HG03103 (cell line): Measurements from ENCODE around the gene DCP2.

Experiments used
- ATAC-seq: cut with Tn5 transposase; IDR thresholded peaks from one replicate; pipeline ENCODE4 v1.9.1; 2021; ENCODE audit warnings: low read depth; ENCODE audit not compliant: unreplicated experiment

The DCP2 gene

DNA sequence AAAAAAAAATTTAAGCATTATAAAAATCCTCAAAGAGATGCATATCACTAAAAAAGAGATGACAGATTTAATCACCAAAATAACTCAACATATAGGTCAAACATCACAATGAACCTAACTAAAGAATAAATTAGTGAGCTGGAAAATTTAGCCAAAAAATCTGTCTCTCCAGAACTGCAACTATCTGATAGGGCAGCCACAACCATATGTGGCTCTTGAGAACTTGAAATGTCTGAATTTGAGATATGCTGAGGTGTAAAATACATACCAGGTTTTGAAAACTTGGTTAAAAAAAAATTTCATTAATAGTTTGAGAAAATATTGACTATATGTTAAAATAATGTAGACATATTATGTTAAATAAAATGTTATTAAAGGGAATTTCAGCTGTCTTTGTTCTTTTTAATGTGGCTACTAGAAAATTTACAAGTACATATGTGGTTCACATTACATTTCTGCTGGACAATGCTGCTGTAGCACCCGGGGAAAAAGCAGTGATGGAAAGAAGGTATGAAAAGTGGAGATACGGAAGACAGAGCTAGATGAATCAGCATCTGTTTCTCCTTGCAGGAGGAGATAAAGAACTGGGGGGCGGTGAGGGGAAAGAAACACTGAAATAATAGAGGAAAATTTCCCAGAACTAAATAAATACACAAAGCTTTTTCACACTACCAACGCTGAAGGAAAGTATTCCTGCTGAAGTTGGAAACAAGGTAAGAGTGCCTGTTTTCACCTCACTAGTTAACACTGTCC lies 66.1 kb downstream of the DCP2 start:
- no peak for ATAC-seq

DNA sequence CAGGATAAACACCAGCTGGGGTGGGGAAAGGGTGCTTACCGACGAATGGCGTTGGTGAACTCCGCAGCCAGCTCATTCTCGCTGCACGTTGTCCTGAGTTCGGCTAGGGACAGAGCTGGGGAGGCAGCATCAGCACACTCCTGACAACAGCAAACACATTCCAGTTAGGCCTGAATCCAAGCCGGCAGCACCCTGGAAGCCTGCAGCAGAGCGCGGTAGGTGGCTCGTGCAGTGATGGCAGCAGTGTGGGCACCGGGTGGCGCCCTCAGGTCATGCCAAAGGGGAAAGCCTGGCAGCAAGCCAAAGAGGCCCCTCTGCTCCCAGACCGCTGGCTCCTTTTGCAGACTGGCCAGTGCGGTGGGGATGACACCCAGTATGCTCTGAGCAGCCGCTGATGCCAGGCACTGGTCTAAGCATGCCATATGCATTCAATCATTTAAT lies 66.9 kb downstream of the DCP2 start:
- no peak for ATAC-seq

DNA sequence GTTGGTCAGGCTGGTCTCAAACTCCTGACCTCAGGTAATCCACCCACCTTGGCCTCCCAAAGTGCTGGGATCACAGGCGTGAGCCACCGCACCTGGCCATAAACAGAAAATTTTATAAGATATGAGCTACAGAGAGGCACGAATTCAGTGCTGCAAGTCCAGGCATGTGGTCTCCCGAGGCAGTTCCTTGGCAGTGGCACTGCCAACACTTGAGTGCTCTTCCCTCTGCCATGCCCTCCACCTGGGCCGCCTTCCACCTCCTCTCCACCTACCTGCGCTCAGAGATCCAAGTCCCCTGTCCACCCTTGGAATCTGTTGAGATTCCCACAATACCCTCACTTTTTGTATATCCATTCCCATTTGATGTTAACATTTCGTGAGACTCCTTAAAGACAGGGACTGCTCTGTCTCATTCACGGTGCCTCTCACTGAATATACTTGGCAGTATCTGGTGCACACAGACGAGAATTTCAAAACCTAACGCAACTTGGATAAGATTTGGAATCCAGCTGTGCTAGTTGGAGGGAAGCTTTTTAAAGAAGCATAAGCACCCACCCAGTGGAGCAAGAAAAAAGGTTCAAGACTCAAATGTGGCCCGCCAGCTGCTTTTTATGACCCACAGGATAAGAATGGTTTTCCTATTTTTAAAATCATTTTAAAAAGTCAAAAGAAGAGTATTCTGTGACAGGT lies 68.3 kb downstream of the DCP2 start:
- ATAC-seq, result no peak

DNA sequence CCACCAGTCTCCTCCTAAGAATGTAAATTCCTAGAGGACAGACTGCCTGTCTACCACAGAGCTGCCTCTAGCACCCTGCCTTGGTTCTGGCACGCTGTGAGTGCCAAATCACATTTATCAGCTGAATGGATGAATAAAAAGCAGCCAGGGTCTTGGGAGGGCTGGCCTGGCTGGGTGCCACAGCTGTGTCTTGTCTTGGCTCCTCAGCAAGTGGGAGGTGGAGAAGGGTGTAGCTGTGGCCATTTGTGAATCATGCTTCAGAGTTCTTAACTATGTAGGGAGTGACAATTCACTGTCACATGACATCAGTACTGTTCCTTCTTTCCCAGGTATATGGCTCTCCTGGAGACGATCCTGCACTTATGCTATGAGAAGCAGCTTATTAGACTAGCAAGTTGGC lies 70.6 kb downstream of the DCP2 start:
- no peak for ATAC-seq

DNA sequence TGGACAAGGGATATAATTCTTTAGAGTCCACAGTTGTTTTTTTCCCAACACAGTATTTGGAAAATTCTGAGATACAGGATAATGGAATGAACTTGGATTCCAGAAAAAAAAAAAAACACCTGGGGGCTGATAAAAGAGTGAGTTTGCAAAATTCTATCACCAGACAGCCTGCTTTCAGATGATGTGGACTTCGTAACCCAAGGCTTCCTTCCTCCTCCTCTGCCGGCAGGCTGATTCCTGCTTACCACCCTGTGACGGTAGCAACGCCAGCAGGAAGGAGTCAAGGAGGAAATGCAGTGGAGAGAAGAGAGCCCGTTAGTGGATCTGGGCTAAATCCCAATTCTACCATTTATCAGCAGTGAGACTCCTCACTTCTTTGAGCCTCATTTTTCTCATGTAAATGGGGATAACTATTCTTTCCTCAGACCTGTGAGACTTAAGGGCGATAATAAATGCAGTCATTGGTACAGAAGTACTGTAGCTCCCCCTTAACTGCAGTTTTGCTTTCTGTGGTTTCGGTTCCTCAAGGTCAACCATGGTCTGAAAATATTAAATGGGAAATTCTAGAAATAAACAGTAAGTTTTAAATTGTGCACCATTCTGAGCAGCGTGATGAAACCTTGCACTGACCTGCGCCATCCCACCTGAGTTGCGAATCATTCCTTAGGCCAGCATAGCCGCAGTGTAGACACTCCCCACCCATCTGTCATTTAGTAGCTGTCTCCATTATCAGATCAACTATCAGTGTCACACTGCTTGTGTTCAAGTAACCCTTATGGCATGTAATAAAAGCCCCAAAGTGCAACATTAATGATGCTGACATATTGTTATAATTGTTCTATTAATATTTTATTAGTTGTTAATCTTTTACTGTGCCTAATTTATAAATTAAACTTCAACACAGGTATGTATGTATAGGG lies 71.4 kb downstream of the DCP2 start:
- peak; percentile 77 for ATAC-seq

DNA sequence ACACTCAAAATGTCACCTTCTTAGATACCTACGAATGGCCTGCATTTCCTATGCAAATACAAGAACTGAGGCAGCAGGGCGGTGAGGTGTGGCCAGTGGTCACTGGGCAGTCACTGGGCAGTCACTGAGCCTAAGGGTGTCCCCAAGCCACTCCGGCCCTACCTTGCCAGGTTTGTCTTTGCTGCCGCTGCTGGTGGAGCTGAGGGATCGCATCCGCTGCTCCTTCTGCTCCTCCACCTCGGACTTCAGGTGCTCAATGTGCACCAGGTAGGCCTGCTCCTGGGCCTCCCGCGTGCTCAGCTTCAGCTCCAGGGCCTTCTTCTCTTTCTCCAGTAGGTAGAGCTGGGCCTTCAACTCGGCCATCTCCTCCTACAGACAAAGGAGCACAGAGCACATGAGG lies 72.3 kb downstream of the DCP2 start:
- ATAC-seq, result no peak

DNA sequence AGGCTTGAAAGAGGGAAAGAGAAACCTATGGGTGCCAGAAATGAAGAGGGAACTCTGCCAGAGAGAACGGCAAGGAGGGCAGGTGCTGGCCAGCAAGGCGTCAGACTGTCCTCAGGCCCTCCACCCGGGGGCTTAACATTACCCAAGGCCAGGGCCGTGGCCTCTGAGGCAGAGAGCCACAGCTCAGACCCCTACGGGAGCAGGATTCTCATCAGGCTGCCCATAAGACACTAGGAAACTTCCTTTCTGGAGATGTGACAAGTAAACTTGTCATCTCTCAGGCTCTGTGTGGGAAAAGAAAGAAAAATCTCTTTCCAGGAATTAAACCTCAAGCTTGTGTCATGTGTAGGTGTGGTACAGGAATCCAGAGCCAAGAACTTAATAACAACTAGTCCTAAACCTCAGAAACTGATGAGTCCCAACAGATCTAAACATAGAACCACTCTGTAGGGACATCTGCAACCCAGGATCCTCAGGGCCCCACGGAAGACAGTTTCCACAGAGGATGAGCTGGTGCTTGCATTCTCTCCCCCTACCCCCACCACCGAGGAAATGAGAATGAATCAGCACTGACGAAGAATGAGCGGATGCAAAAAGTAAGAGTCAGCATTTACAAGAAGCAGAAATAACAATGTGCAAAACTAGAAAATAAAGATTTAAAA lies 74.3 kb downstream of the DCP2 start:
- ATAC-seq, result no peak

DNA sequence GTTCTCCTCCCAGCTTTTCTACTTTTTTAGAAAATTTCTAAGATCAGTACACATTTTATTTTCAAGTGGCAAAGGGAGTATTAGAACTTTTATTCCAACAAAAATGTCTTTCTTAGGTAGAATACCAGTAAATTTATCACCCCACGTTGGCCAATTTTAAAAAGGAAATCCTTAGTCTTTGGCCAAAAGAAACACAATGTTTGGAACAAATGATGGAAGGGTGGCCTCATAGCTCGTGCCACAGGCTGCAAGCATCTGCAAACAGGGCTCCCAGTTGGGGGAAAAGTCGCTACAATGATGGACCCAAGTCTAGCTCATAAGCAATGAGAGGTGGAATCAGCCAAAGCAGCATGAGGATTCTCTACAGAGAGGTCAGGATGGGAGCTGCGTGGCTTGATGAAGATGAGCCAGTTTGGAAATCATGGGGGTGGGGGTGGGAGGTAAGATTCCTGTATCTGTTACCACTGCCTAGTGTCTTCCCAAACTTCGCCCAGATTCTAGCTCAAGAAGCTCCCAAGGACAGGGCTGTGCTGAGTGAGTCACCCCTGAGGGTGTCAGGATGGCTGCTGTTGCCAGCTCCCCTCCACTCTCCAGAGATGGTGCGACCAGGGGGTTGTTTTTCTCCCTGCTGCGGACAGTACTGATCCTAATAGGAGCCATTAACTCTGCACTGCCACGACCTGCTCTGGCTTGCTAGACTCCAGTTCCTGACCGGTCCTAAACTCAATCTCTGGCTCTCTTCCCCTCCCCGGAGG lies 75.6 kb downstream of the DCP2 start:
- ATAC-seq, result no peak

DNA sequence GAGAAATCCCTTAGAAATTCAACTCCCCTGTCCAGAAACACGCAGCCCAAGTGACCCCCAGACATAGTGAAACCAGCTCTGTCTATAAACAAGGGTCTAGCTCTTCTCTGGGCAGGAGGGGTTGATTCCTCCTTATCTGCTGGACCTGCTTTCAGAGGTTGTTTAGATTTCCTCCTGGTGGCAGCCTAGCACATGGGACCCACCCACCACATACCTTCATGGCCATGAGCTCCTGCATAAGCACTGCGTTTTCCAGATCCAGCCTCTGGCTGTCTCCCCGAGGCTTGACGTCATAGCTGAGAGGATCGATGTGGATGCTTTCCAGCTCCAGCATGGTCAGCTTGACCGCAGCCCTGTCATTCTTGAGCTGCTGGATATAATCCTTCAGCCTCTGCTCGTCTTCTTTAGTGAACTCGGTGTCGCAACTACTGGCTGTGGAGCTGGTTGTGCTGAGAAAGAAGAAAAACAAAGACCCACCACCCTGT lies 77.0 kb downstream of the DCP2 start:
- ATAC-seq, result no peak

DNA sequence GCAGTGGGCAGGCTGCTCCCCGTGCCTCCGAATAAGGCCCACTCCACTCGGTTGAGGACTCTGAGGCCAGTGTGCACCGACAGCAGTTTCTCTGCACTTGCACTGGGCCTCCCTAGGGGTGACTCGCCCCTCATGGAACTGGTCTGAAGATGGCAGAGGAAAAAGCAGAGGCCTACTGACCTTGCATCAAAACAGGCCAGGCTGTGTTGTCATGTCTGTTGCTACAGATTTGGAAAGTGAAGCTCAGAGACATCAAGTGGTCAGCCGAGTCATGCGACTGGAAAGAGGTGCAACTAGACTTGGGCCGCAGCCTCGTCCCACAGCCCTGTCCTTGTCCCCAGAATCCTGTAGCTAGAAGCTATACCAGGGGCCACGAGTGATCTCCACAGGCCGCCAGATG lies 78.3 kb downstream of the DCP2 start:
- ATAC-seq, result no peak

DNA sequence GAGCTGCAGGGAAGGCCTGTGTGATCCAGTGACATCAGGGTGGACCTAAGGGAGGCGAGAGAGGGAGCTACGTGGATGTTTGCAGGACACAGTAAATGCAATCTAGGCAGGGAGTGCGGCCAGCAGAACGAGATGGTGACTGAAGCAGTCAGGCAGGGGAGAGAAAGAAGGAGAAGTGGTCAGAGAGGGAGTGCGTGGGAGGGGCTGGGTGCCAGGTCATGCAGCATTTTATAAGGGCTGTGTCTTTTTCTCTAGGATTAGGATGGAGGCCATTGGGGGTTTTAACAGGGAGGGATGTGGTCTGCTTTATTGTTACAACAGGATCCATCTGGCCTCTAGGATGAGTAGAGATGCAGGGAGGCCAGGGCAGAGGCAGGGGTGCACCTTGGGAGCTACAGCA lies 80.4 kb downstream of the DCP2 start:
- ATAC-seq, result no peak

DNA sequence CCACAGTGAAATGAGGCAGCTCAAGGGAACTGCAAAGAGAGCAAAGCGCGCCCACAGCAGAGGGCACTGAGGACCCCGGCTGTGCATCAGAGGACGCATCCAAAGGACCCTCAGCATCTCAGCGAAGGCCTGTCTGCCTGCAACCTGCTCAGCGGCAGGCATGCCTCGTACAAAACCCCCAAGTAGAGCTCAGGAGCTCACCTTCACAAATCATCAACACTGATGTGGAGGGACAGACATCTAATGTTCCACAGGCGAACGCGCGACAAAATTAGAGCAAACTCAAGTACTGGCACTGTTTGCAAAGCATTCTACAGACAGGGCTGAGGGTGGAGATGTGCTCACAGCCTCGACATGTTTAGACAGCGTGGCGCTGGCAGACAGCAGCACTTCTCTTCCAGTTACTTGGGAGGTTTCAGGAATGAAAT lies 81.0 kb downstream of the DCP2 start:
- ATAC-seq, result no peak

DNA sequence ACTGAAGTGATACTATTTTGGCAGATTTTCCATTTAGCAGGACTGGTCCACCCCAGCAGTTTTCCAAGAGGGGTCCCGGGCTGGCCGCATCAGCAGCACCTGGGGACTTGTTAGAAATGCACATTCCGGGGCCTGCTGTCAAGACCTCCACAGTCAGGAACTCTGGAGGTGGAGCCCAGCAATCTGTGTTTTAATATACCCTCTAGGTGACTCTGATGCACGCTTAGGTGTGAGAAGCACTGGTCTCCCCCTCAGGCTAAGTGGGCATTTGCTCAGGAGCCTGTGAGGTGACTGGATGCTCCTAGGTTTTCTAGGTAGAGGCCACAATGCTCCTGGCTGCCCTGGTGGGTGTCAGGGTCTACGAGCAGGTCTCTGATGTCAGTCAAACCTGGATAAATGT lies 81.7 kb downstream of the DCP2 start:
- no peak for ATAC-seq

DNA sequence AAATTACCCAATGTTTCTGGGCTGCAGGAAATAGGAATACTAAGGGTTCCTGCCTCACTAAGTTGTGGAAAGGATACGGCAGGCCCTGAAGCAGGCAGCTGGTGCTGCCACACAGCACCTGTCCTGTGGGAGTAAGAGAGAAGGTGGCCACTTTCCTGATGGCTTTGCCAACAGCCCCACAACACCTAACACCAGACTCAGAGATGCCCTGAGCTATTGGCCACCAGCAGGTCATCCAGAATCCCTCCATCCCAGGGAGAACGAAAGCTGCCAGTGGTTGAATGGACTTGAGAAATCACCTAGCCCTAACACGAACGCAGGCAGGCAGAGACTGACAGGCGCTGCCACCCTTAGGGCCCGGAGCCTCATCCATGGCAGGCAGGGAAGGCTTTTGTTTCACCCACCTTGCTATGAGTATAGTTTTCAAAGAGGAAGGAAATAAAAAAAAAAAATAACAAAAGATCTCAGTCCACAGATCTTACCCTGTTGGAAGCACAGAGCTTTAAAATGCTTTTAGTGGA lies 82.2 kb downstream of the DCP2 start:
- ATAC-seq, result no peak

DNA sequence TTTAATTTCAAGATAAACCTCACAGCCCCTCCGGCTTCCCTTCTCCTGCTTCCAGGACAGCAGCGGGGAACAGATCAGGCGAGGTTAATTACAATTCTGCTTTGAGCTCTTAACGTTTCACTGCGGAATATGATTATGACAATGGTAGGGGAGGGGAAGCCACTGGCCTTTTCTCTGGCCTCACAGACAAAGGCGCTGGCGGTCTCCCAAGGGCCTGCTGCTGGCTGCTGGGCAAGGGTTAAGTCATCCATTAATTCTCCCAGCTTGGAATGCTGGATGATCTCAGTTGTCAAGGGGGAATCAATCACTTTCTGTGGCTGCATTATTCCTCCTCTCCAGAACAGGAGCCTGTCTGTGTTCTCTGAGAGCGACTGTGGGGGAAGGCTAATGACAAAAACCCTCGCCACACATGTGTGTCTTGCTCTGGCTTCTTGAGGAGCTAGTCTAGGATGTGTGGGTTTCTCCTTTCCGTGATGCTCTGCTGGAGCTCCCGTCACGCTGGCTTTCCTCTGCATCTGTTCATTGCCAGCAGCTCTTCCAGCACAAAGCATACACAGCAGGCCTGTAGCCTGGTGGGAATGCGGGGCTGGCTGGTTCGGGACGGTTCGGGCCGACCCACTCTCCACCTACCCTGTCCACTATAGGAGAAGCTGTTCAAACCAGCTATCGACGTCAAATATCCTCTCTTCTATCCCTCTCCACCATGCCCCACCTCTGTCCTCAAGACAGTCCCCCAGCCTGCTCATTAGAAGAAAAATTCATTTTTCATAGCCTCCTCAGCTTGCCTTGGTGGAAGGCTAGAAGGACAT lies 82.8 kb downstream of the DCP2 start:
- no peak for ATAC-seq

DNA sequence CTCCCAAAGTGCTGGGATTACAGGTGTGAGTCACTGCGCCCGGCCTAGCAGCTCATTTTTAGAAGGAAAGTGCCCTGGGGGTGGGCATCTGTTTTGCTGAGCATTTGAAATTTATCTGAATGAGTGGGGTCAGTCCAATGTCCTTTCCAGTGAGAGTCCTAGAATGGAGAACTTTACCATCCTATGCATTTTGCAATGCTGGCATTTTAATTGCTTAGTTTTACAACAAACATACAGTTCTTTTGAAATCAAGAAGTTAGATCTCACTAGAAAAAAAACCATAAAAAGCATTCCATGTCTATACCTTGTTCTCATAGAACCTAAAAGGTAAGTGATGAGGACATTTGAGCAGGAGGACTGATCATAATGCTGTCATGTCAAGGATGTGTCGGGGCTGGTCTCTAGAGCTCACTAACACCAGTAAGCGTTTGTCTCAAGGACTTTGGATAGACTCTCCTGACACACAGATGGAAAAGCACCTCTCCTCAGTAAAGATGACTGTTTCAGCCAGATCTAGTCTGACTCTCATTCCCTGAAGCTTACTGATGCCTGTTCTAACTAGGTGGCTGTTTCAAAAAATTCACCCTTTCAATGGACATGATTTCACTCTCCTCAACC lies 83.9 kb downstream of the DCP2 start:
- ATAC-seq, result no peak

DNA sequence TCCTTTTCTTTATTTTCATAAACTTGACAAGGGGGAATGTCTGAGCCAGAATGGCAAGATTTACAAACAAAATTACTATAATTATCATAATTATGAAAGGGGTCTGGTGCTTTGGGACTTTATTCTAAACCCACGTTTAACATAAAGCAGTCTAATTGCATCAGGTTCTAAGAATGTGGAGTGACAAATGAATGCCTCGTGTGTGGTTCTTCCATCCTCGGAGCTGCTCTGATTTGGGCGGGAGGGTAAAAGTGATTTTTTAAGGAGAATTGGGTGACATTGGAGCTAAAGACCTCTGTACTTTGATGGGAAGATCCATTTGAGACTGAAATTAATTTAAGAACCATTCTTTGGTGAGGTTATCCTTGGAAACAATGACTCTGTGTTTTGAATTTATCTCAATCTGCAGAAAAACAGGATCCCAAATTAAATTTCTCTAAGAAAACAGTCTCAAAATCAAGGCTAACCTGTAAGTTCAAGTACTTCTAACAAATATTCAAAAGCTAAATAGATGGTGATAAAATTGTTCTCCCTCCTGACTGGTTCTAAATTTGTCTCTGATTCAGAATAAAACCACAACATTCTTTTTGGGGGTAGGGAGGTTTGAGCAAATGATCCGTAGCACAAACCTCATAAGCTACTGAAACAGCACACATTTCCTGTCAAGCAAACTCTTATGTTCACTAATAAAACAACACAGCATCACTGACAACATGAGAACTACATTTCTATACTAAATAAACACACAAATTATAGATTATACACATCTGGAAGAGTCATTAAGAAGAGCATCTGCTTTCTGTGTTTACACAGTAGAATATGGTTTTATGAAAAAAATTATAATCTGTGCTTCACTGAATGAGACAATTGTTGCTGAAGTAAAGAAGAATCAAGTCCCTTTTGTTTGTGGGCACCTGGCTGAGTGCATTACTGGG lies 85.5 kb downstream of the DCP2 start:
- ATAC-seq, result peak; percentile 48
